Right ventricle myocardium inferior (tissue), 1 donor: ENCODE measurements around the gene PEX5. TPM values are rescaled to one million over a fixed set of nuclear protein-coding genes. Genes with fewer than 3 reads are reported as not detected.
A peak's percentile ranks its signal among the peaks of the same experiment; 100 is the strongest.

Experiments used
- ATAC-seq: fragments of 200-7000 bp; cut with Tn5 transposase; one replicate; pipeline ENCODE4 v1.9.1; 2020; ENCODE audit warnings: mild to moderate bottlenecking, moderate library complexity
- DNase-seq: peaks from one replicate; pipeline ENCODE4 v3.0.0; 2021; ENCODE audit errors: missing footprints
- intact Hi-C: fragments of 100-400 bp; cut with DNase I; formaldehyde crosslinking; loops from one replicate; pipeline ENCODE4 v1.11.0; 2022
- long read RNA-seq: library from polyadenylated mRNA; unstranded; transcript quantifications from one replicate; pipeline ENCODE4 v2.0.0, GENCODE V29; 2021
- total RNA-seq: library from RNA; stranded (reverse); fragmentation: NEBNext Ultra II Directional; extraction: Animal tissue kit (Norgen Biotek cat#: 25700); gene quantifications from one replicate; pipeline ENCODE4 v1.2.1, GENCODE V29; 2021
- donor health status: DM: no; HTN: yes; CAD: no; lungs with severe emphysema.

Gene PEX5
- total RNA-seq: 30.9 TPM
- long read RNA-seq, partial matches to known transcripts: 2 of 8 reads
- long read RNA-seq, other reads (novel, unspliced or antisense): 4 of 8 reads

- peak; percentile 99 for ATAC-seq
- DNase-seq: peak; percentile 95
- intact Hi-C loops: loop anchor here (2.0 kb wide), 1 partner anchor 47 kb away; no protein-coding TSS in a partner anchor
Measured at GRCh38 chr12:7189398-7190267, at the start of gene PEX5. PEX5 (plus strand) TSS chr12:7189686; CDS start chr12:7190378, 692 bp downstream.

GRCh38 chr12:7141351-7142005 is 48.0 kb upstream of the PEX5 start:
- ATAC-seq (no peak), DNase-seq (no peak)
- intact Hi-C loops: loop anchor here (2.0 kb wide), 1 partner anchor 47 kb away; the partner anchor contains the start of gene PEX5

GRCh38 chr12:7142056-7142644 is 47.3 kb upstream of the PEX5 start:
- ATAC-seq (peak; percentile 31), DNase-seq (no peak)
- intact Hi-C loops: loop anchor here (2.0 kb wide), 1 partner anchor 47 kb away; the partner anchor contains the start of gene PEX5

- intact Hi-C loops: loop anchor here (2.0 kb wide), 1 partner anchor 46 kb away; the partner anchor contains the start of gene PEX5
- no peak for DNase-seq
- no peak for ATAC-seq
Measured at GRCh38 chr12:7142809-7143465, 46.5 kb upstream of the PEX5 start.

GRCh38 chr12:7143564-7143963 is 45.9 kb upstream of the PEX5 start:
- no peak for ATAC-seq
- no peak for DNase-seq
- intact Hi-C loops: loop anchor here (2.0 kb wide), 1 partner anchor 45 kb away; the partner anchor contains the start of gene PEX5

GRCh38 chr12:7144414-7145120 is 44.9 kb upstream of the PEX5 start:
- DNase-seq (no peak), ATAC-seq (peak; percentile 53)
- intact Hi-C loops: no loop called here

- no peak for ATAC-seq
- DNase-seq: no peak
- intact Hi-C loops: no loop called here
Measured at GRCh38 chr12:7145671-7146070, 43.8 kb upstream of the PEX5 start.

GRCh38 chr12:7146228-7146627 is 43.3 kb upstream of the PEX5 start:
- DNase-seq (no peak), ATAC-seq (no peak)
- intact Hi-C loops: no loop called here

GRCh38 chr12:7146906-7147305 is 42.6 kb upstream of the PEX5 start:
- no peak for ATAC-seq
- no peak for DNase-seq
- intact Hi-C loops: no loop called here

- DNase-seq: no peak
- intact Hi-C loops: no loop called here
- ATAC-seq: no peak
Measured at GRCh38 chr12:7150356-7150755, 39.1 kb upstream of the PEX5 start.

GRCh38 chr12:7150841-7151240 is 38.6 kb upstream of the PEX5 start:
- no peak for DNase-seq
- intact Hi-C loops: no loop called here
- no peak for ATAC-seq

- ATAC-seq: no peak
- intact Hi-C loops: no loop called here
- no peak for DNase-seq
Measured at GRCh38 chr12:7151532-7151931, 38.0 kb upstream of the PEX5 start.

GRCh38 chr12:7152818-7153217 is 36.7 kb upstream of the PEX5 start:
- no peak for ATAC-seq
- intact Hi-C loops: no loop called here
- DNase-seq: no peak

GRCh38 chr12:7154042-7154441 is 35.4 kb upstream of the PEX5 start:
- DNase-seq: no peak
- intact Hi-C loops: no loop called here
- no peak for ATAC-seq

GRCh38 chr12:7154901-7155470 is 34.5 kb upstream of the PEX5 start:
- intact Hi-C loops: no loop called here
- no peak for DNase-seq
- ATAC-seq: no peak

GRCh38 chr12:7155471-7156034 is 33.9 kb upstream of the PEX5 start:
- ATAC-seq (no peak), DNase-seq (no peak)
- intact Hi-C loops: no loop called here

GRCh38 chr12:7156259-7157197 is 33.0 kb upstream of the PEX5 start:
- no peak for DNase-seq
- intact Hi-C loops: no loop called here
- no peak for ATAC-seq
